K562 (cell line): ENCODE measurements around the gene PDGFC. TPM values are rescaled to one million over a fixed set of nuclear protein-coding genes. Genes with fewer than 3 reads are reported as not detected.

Experiments used
- ATAC-seq: fragments of 200-7000 bp; cut with Tn5 transposase; 3 replicates; pipeline ENCODE4 v1.9.1; 2020; ENCODE audit warnings: moderate library complexity
- BruUV-seq: library from RNA; stranded (reverse); fragments of 400-500 nt; replicated peaks from 2 replicates; lab custom pipeline; 2021; lab: Mats Ljungman, UMichigan
- CTCF ChIA-PET: fragments of 300-600 bp; formaldehyde crosslinking; extraction: SDS; loops from one replicate; lab custom pipeline; 2021; ENCODE audit warnings: low intra/inter-chr PET ratio; lab: Yijun Ruan, JAX
- POLR2A ChIA-PET: fragments of 300-600, 350-650 bp; sonication (Branson Sonifier 250); formaldehyde crosslinking; extraction: SDS; loops from one replicate; lab custom pipeline; 2021; ENCODE audit warnings: antibody characterized with exemption, inconsistent platforms; lab: Yijun Ruan, JAX
- DNase-seq, 4 experiments: peaks; one replicate each; pipeline versions ENCODE4 v3.0.0 to v3.0.0-alpha.2; 2011 to 2018; ENCODE audit warnings: low spot score in 3 of 4, mixed read lengths in 3 of 4; ENCODE audit errors: extremely low read depth in 1 of 4
- FAIRE-seq: peaks from 2 replicates; lab custom pipeline; 2011; peaks lifted over from hg19 to GRCh38; lab: Jason Lieb, UNC
- H2AFZ ChIP-seq: 2 replicates; pipeline ENCODE4 v1.6.0; 2011; ENCODE audit warnings: low read depth, low read length, control low read depth, inconsistent platforms
- H3K27ac ChIP-seq: fragments of 200-600 bp; 3 replicates; pipeline ENCODE4 v1.8.0; 2011; ENCODE audit warnings: low read depth, mild to moderate bottlenecking, control low read depth, inconsistent platforms, low read length, moderate library complexity, mixed read lengths; ENCODE audit errors: extremely low read depth
- H3K27me3 ChIP-seq, 2 experiments: fragments of 300-600 bp in 1 of 2; 2 replicates in 1 of 2; 3 replicates in 1 of 2; pipeline versions ENCODE4 v1.6.0 to v1.8.0; 2011; ENCODE audit warnings: inconsistent platforms in 2 of 2, low read length in 2 of 2, mild to moderate bottlenecking in 1 of 2, mixed read lengths in 1 of 2, moderate library complexity in 1 of 2; ENCODE audit not compliant: control insufficient read depth in 2 of 2, insufficient read depth in 2 of 2
- H3K36me3 ChIP-seq: fragments of 300-600 bp; 3 replicates; pipeline ENCODE4 v1.8.0; 2011; ENCODE audit warnings: mild to moderate bottlenecking, low read length, inconsistent platforms; ENCODE audit not compliant: control insufficient read depth, insufficient read depth
- H3K4me1 ChIP-seq, 2 experiments: fragments of 200-600 bp in 1 of 2; replicated peaks in 1 of 2; 2 replicates in 1 of 2; 3 replicates in 1 of 2; pipeline versions ENCODE4 v1.5.1 to v1.8.0; 2011; ENCODE audit warnings: inconsistent platforms in 2 of 2, low read length in 2 of 2, mild to moderate bottlenecking in 1 of 2, mixed read lengths in 1 of 2, moderate library complexity in 1 of 2; ENCODE audit not compliant: control insufficient read depth in 2 of 2, insufficient read depth in 2 of 2
- H3K4me2 ChIP-seq: 2 replicates; pipeline ENCODE4 v1.6.1; 2011; ENCODE audit warnings: low read length, control low read depth, inconsistent platforms, mixed read lengths; ENCODE audit not compliant: insufficient read depth
- H3K4me3 ChIP-seq: fragments of 200-600 bp; sonication (generic), shearing (Covaris generic); 2 replicates; pipeline ENCODE4 v1.5.1; 2016; ENCODE audit warnings: control low read depth, inconsistent platforms
- H3K79me2 ChIP-seq: fragments of 200-600 bp; 3 replicates; pipeline ENCODE4 v1.8.0; 2011; ENCODE audit warnings: low read length, inconsistent platforms; ENCODE audit not compliant: control insufficient read depth, insufficient read depth
- H3K9ac ChIP-seq, 2 experiments: 2 replicates each; pipeline versions ENCODE4 v1.6.0 to v1.6.1; 2011; ENCODE audit warnings: low read depth in 2 of 2, low read length in 2 of 2, control low read depth in 1 of 2, inconsistent platforms in 1 of 2, mild to moderate bottlenecking in 1 of 2, mixed read lengths in 1 of 2; ENCODE audit not compliant: insufficient read depth in 1 of 2
- H3K9me1 ChIP-seq: one replicate; pipeline ENCODE4 v1.6.0; 2011; ENCODE audit warnings: inconsistent platforms, mild to moderate bottlenecking, low read length, moderate library complexity; ENCODE audit not compliant: control insufficient read depth, insufficient read depth
- H3K9me3 ChIP-seq: replicated peaks from 2 replicates; pipeline ENCODE4 v1.5.1; 2011; ENCODE audit warnings: low read depth, low read length, inconsistent platforms; ENCODE audit not compliant: control insufficient read depth, insufficient read depth
- H4K20me1 ChIP-seq: replicated peaks from 2 replicates; pipeline ENCODE4 v1.6.1; 2011; ENCODE audit warnings: low read length, inconsistent platforms, mixed read lengths; ENCODE audit not compliant: control insufficient read depth, insufficient read depth
- LARP7 ChIP-seq: fragments of 450-650 bp; IDR thresholded peaks from 2 replicates; pipeline ENCODE4 v1.6.1; 2016
- NCOR1 ChIP-seq: fragments of 450-650 bp; IDR thresholded peaks from 2 replicates; pipeline ENCODE4 v1.6.1; 2016; ENCODE audit warnings: mild to moderate bottlenecking, moderate library complexity
- PTBP1 ChIP-seq: fragments of 200-400 bp; formaldehyde crosslinking; IDR thresholded peaks from 2 replicates; pipeline ENCODE4 v1.6.1; 2017; ENCODE audit warnings: low read depth, low read length
- RCOR1 ChIP-seq, 2 experiments: IDR thresholded peaks; 2 replicates each; pipeline ENCODE4 v1.6.1; 2012; ENCODE audit warnings: low read depth in 2 of 2, low read length in 2 of 2, borderline replicate concordance in 1 of 2, improper control_type of control experiment in 1 of 2
- ZC3H8 ChIP-seq: fragments of 450-650 bp; IDR thresholded peaks from 2 replicates; pipeline ENCODE4 v1.6.1; 2017
- ZMIZ1 ChIP-seq, 2 experiments: fragments of 150-350 bp in 1 of 2; IDR thresholded peaks; 2 replicates each; pipeline ENCODE4 v1.6.1; 2012 to 2016; ENCODE audit warnings: low read depth in 2 of 2, low read length in 2 of 2, mild to moderate bottlenecking in 1 of 2, moderate library complexity in 1 of 2
- ZNF165 ChIP-seq: fragments of 250-450 bp; sonication (Bioruptor Pico); IDR thresholded peaks from 2 replicates; pipeline ENCODE4 v1.4.0; 2020; ENCODE audit warnings: borderline replicate concordance
- WGBS: fragments of 100-300 bp; shearing (Covaris generic); methylation state at CpG from one replicate; pipeline ENCODE4 v1.1.6; 2016; ENCODE audit warnings: low coverage, mixed read lengths; ENCODE audit not compliant: insufficient coverage; ENCODE audit errors: missing lambda C conversion rate; 5-methylcytosine and 5-hydroxymethylcytosine counted together
- in situ Hi-C: fragments of 300-500 bp; cut with MboI; formaldehyde crosslinking; loops from 4 replicates; pipeline ENCODE4 v1.15.0; 2018; ENCODE audit warnings: inconsistent platforms, mixed read lengths
- intact Hi-C: fragments of 100-400 bp; cut with micrococcal nuclease; formaldehyde crosslinking; loops from 2 replicates; pipeline ENCODE4 v1.14.2; 2022
- polyA plus RNA-seq, 8 experiments: library from polyadenylated mRNA; depleted of rRNA in 4 of 8; stranded (reverse) in 5 of 8; unstranded in 3 of 8; fragments of >200 nt; fragmentation: Nextera tagmentation in 2 of 8; fragmentation: Illumina TruSeq in 1 of 8; extraction: Ambion mirVana in 2 of 8; extraction: Trizol in 1 of 8; gene quantifications; 2 replicates each; pipeline versions ENCODE4 v1.2.1 to v1.2.3, GENCODE V29; 2011 to 2014; ENCODE audit warnings: inconsistent platforms in 1 of 8, missing spikeins in 1 of 8
- total RNA-seq, 7 experiments: library from RNA; depleted of rRNA in 6 of 7; stranded (reverse); fragments of >200 nt in 6 of 7; fragmentation: Illumina TruSeq in 2 of 7; extraction: Trizol in 2 of 7; gene quantifications; 2 replicates each; pipeline versions ENCODE4 v1.2.1 to v1.2.3, GENCODE V29; 2011 to 2021; ENCODE audit warnings: low replicate concordance in 1 of 7
- TF ChIP-seq, protein P1 (sequence below), 2 experiments: fragments of 450-650 bp; IDR thresholded peaks; 2 replicates each; pipeline ENCODE4 v1.6.1; 2016; ENCODE audit warnings: mild to moderate bottlenecking in 2 of 2, borderline replicate concordance in 1 of 2, low read depth in 1 of 2, moderate library complexity in 1 of 2

Gene PDGFC
- total and polyA plus RNA-seq, 9 of the 15 experiments (the other 6 are each of a cell fraction or from before 2014, with no cell fraction given): not detected

- TF ChIP-seq, protein P1, sequence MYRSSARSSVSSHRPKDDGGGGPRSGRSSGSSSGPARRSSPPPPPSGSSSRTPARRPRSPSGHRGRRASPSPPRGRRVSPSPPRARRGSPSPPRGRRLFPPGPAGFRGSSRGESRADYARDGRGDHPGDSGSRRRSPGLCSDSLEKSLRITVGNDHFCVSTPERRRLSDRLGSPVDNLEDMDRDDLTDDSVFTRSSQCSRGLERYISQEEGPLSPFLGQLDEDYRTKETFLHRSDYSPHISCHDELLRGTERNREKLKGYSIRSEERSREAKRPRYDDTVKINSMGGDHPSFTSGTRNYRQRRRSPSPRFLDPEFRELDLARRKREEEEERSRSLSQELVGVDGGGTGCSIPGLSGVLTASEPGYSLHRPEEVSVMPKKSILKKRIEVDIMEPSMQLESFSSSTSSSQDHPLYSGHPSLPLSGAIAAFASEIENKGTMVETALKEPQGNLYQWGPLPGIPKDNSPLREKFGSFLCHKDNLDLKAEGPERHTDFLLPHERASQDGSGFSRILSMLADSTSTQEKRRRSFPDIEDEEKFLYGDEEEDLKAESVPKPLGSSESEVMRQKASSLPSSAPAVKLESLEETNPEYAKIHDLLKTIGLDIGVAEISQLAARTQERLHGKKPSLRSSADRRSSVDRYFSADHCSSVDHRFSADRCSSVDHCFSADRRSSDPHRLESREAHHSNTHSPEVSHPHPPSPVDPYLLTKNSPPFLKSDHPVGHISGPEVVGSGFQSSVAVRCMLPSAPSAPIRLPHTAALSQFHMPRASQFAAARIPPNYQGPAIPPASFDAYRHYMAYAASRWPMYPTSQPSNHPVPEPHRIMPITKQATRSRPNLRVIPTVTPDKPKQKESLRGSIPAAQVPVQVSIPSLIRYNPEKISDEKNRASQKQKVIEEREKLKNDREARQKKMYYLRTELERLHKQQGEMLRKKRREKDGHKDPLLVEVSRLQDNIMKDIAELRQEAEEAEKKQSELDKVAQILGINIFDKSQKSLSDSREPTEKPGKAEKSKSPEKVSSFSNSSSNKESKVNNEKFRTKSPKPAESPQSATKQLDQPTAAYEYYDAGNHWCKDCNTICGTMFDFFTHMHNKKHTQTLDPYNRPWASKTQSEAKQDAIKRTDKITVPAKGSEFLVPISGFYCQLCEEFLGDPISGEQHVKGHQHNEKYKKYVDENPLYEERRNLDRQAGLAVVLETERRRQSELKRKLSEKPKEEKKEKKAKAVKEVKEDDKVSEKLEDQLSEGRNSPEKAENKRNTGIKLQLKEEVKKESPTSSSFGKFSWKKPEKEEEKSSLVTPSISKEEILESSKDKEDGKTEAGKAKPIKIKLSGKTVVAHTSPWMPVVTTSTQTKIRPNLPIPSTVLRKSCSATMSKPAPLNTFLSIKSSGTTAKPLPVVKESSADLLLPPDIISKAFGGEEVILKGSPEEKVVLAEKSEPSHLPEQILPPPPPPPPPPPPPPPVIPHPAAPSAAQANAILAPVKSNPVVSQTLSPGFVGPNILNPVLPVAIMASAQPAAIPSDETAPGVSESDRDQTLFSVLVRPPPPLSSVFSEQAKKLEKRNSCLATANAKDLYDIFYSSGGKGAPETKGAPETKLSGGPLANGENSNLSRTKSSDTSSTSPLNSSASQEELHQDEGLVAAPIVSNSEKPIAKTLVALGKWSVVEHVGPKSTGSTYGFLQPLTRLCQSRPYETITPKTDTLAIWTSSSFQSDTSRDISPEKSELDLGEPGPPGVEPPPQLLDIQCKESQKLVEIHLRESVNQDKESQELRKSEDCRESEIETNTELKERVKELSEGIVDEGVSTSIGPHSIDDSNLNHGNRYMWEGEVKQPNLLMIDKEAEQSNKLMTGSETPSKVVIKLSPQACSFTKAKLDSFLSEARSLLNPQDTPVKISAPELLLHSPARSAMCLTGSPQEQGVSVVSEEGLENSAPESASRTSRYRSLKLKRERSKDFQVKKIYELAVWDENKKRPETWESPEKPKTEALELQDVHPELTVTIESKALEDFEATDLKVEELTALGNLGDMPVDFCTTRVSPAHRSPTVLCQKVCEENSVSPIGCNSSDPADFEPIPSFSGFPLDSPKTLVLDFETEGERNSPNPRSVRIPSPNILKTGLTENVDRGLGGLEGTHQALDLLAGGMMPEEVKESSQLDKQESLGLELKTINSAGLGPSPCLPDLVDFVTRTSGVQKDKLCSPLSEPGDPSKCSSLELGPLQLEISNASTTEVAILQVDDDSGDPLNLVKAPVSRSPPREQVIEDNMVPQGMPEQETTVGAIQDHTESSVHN (IDR thresholded peaks at IDR 0.05; ENCODE audit: borderline replicate concordance in 1 of 2, low read depth in 1 of 2): no peak
These were observed 186.6 kb downstream of the PDGFC start (continued) for GRCh38 chr4:156784970-156785369.

GRCh38 chr4:156783966-156784365, 187.6 kb downstream of the PDGFC start:
- H4K20me1 ChIP-seq: no peaks in the 10 kb centered on the region
- in situ Hi-C loops: no loop called here
- H3K9me3 ChIP-seq: no peaks in the 10 kb centered on the region
- POLR2A ChIA-PET: no interaction called here
- H3K27me3 ChIP-seq: no peaks in the 10 kb centered on the region
- no peak overlapping the region for H3K4me2 ChIP-seq
- intact Hi-C loops: no loop called here
- BruUV-seq: no TSS peak
- H3K79me2 ChIP-seq: no peaks in the 10 kb centered on the region
- no peak for ATAC-seq
- no peak for FAIRE-seq
- DNase-seq: no peak
- WGBS: 0% methylated on average over 2 of the region's 2 CpGs
- no peaks in the 10 kb centered on the region for H3K36me3 ChIP-seq
- no peak overlapping the region for H3K4me3 ChIP-seq
- CTCF ChIA-PET: no interaction called here
- H3K4me1 ChIP-seq: no peaks in the 10 kb centered on the region
- no peak overlapping the region for H3K27ac ChIP-seq
- no peak overlapping the region for H3K9ac ChIP-seq
- no peaks in the 10 kb centered on the region for H3K9me1 ChIP-seq
- H2AFZ ChIP-seq: no peak overlapping the region
- TF ChIP-seq ZNF165 (no peak), LARP7 (no peak), RCOR1 (IDR thresholded peaks at IDR 0.05; ENCODE audit: borderline replicate concordance in 1 of 2, low read depth in 2 of 2, low read length in 2 of 2) (no peak), NCOR1 (no peak), PTBP1 (no peak), ZC3H8 (no peak), ZMIZ1 (IDR thresholded peaks at IDR 0.05; ENCODE audit: low read depth in 2 of 2, low read length in 2 of 2) (no peak)
